Ovary (tissue), 9 donors: ENCODE results near the gene MAGT1. TPM values are rescaled to one million over a fixed set of nuclear protein-coding genes. Genes with fewer than 3 reads are reported as not detected.

Source experiments
- DNase-seq, 5 donors: peaks; one replicate each; pipeline ENCODE4 v3.0.0-alpha.2; 2019 to 2020
- H3K27ac ChIP-seq, 2 donors: fragments of 200-600 bp; one replicate each; pipeline versions ENCODE4 v1.5.1 to v1.8.0; 2019 to 2022
- H3K27me3 ChIP-seq: fragments of 200-600 bp; one replicate; pipeline ENCODE4 v1.8.0; 2022
- H3K36me3 ChIP-seq: fragments of 200-600 bp; sonication (generic); one replicate; pipeline ENCODE4 v1.5.1; 2019
- H3K4me1 ChIP-seq: one replicate; pipeline ENCODE4 v1.8.1; 2013; ENCODE audit warnings: mild to moderate bottlenecking, moderate library complexity; ENCODE audit not compliant: insufficient read depth
- H3K4me3 ChIP-seq: fragments of 200-600 bp; sonication (generic); one replicate; pipeline ENCODE4 v1.5.1; 2017
- H3K9me3 ChIP-seq, 2 donors: fragments of 200-600 bp in 1 of 2; sonication (generic) in 1 of 2; one replicate each; pipeline versions ENCODE4 v1.5.1 to v1.8.1; 2013 to 2019; ENCODE audit warnings: mild to moderate bottlenecking in 1 of 2, moderate library complexity in 1 of 2
- CTCF ChIP-seq, 3 donors: fragments of 450-650 bp in 2 of 3; fragments of 200-600 bp in 1 of 3; IDR thresholded peaks; one replicate each; pipeline versions ENCODE4 v1.5.1 to v1.8.0; 2016 to 2022; ENCODE audit warnings: antibody characterized with exemption in 3 of 3, mild to moderate bottlenecking in 1 of 3
- EP300 ChIP-seq: sonication (generic); formaldehyde crosslinking; IDR thresholded peaks from one replicate; pipeline ENCODE4 v1.6.1; 2017; ENCODE audit warnings: antibody characterized with exemption
- POLR2A ChIP-seq: fragments of 450-650 bp; IDR thresholded peaks from one replicate; pipeline ENCODE4 v1.6.1; 2017; ENCODE audit warnings: antibody characterized with exemption, mild to moderate bottlenecking, moderate library complexity
- WGBS, 3 donors: extraction: QIAGEN DNeasy Blood & Tissue Kit in 1 of 3; methylation state at CpG; one replicate each; pipeline versions ENCODE4 v1.1.5 to v1.1.7; 2013 to 2017; 5-methylcytosine and 5-hydroxymethylcytosine counted together
- intact Hi-C, 4 donors: fragments of 100-400 bp; cut with DNase I; formaldehyde crosslinking; loops; one replicate each; pipeline versions ENCODE4 v1.11.0 to v1.15.1; 2022 to 2023
- polyA plus RNA-seq, 2 donors: library from polyadenylated mRNA; stranded (reverse); fragments of 200-250 nt in 1 of 2; fragments of 350-450 nt in 1 of 2; fragmentation: Illumina TruSeq in 1 of 2; extraction: RNeasy Lipid Tissue Mini Kit (QIAGEN cat#74804) in 1 of 2; gene quantifications; one replicate each; pipeline ENCODE4 v1.2.3, GENCODE V29; 2013 to 2014
- total RNA-seq, 7 donors: library from RNA; depleted of rRNA in 2 of 7; stranded (reverse); fragments of >200 nt in 2 of 7; fragmentation: NEBNext Ultra II Directional in 3 of 7; extraction: Animal tissue kit (Norgen Biotek cat#: 25700) in 3 of 7; gene quantifications; one replicate each; pipeline versions ENCODE4 v1.1.0 to v1.2.4, GENCODE V29; 2016 to 2023
- donor health status: DM: no; HTN: no; CAD: no; lungs with moderate emphysema.
- donor health status: DM: no; HTN: no; CAD: no.
- donor health status: Bipolar disorder and iron deficiency.
- donor health status: DM: yes; HTN: yes; CAD: no.
- donor health status: DM: no; HTN: no; CAD: no.
- donor health status: DM: yes; HTN: yes; CAD: no.

Gene MAGT1
- total and polyA plus RNA-seq, 9 donors, result 24.4 to 60.8 (median 47.4) TPM

- DNase-seq, result no peak
- Histone ChIP-seq H3K4me1 (no peaks in the 10 kb centered on the region), H3K4me3 (no peak overlapping the region), H3K36me3 (no peaks in the 10 kb centered on the region), H3K27me3 (no peaks in the 10 kb centered on the region), H3K9me3 (no peaks in the 10 kb centered on the region), H3K27ac (no peak overlapping the region)
- no peak for TF ChIP-seq POLR2A
- TF ChIP-seq EP300, result no peak
- no peak for TF ChIP-seq CTCF (IDR thresholded peaks at IDR 0.05)
- intact Hi-C loops, result no loop called here
- 78 to 87% (median 86%) methylated on average over 5 of the region's 5 CpGs for WGBS, 3 donors
Observed at GRCh38 chrX:77901506-77901905, 6.3 kb upstream of the MAGT1 start.

- no peaks in the 10 kb centered on the region for H3K27me3 ChIP-seq
- intact Hi-C loops, result no loop called here
- H3K9me3 ChIP-seq, result no peaks in the 10 kb centered on the region
- peak overlapping the region; percentile 45 for H3K4me3 ChIP-seq
- DNase-seq, result no peak
- no peak overlapping the region for H3K27ac ChIP-seq
- no peaks in the 10 kb centered on the region for H3K36me3 ChIP-seq
- no peaks in the 10 kb centered on the region for H3K4me1 ChIP-seq
- 51 to 65% (median 55%) methylated on average over 1 of the region's 1 CpG for WGBS, 3 donors
- TF ChIP-seq CTCF (IDR thresholded peaks at IDR 0.05), result no peak
Observed at GRCh38 chrX:77900688-77901087, 5.5 kb upstream of the MAGT1 start.

GRCh38 chrX:77899081-77899828, 4.0 kb upstream of the MAGT1 start, which contains the start of gene COX7B:
COX7B (plus strand) TSS chrX:77899468; CDS start chrX:77899554, 86 bp downstream.
- Histone ChIP-seq H3K36me3 (no peaks in the 10 kb centered on the region), H3K4me1 (no peaks in the 10 kb centered on the region), H3K27me3 (no peaks in the 10 kb centered on the region), H3K27ac (peak within 1 kb of the TSS; percentile 52 to 60), H3K4me3 (peak within 1 kb of the TSS; percentile 45), H3K9me3 (no peaks in the 10 kb centered on the region)
- TF ChIP-seq EP300 (no peak), POLR2A (peak; percentile 50), CTCF (IDR thresholded peaks at IDR 0.05) (peak in 1 of 3 donors; percentile 27)
- WGBS, 3 donors, result 35 to 39% (median 38%) methylated on average over 28 of the region's 28 CpGs
- intact Hi-C loops, result no loop called here
- DNase-seq, result peak; percentile 42 to 79 (median 51)

- WGBS, 3 donors, result 65 to 76% (median 67%) methylated on average over 10 of the region's 10 CpGs
- no peak for DNase-seq
- H3K9me3 ChIP-seq, result no peaks in the 10 kb centered on the region
- H3K27me3 ChIP-seq, result no peaks in the 10 kb centered on the region
- no peak overlapping the region for H3K27ac ChIP-seq
- intact Hi-C loops, result no loop called here
- H3K36me3 ChIP-seq, result no peaks in the 10 kb centered on the region
- no peaks in the 10 kb centered on the region for H3K4me1 ChIP-seq
- no peak overlapping the region for H3K4me3 ChIP-seq
- TF ChIP-seq CTCF (IDR thresholded peaks at IDR 0.05) (no peak), EP300 (no peak), POLR2A (no peak)
Observed at GRCh38 chrX:77893713-77894112, 1.5 kb downstream of the MAGT1 start.
